HT1080 (cell line): ENCODE results near the gene N4BP2. TPM values are rescaled to one million over a fixed set of nuclear protein-coding genes. Genes with fewer than 3 reads are reported as not detected.
A peak's percentile ranks its signal among the peaks of the same experiment; 100 is the strongest.
"Not testable (repeated sequence)": the region's sequence is repeated elsewhere in the genome, so short reads cannot be mapped to it uniquely, and the experiment has no call there.

Experiments used
- DNase-seq: peaks from one replicate; pipeline ENCODE4 v3.0.0-alpha.2; 2015; ENCODE audit warnings: low read depth
- total RNA-seq: library from RNA; depleted of rRNA; stranded (reverse); fragments of >200 nt; shearing (Covaris generic); gene quantifications from 2 replicates; pipeline ENCODE4 v1.2.3, GENCODE V29; 2014

The N4BP2 gene
- total RNA-seq, 1 experiment from 2014 or later, result 4.5 TPM

- no peak for DNase-seq
Observed at GRCh38 chr4:40086421-40086820, 29.8 kb downstream of the N4BP2 start.

GRCh38 chr4:40087799-40088366 lies 31.2 kb downstream of the N4BP2 start:
- DNase-seq, result no peak

- not testable (repeated sequence) for DNase-seq
Observed at GRCh38 chr4:40093400-40093799, 36.8 kb downstream of the N4BP2 start.

GRCh38 chr4:40099010-40099409 lies 42.4 kb downstream of the N4BP2 start:
- no peak for DNase-seq

GRCh38 chr4:40107150-40107549 lies 50.5 kb downstream of the N4BP2 start:
- not testable (repeated sequence) for DNase-seq

GRCh38 chr4:40112027-40112792 lies 55.6 kb downstream of the N4BP2 start:
- no peak for DNase-seq

- no peak for DNase-seq
Observed at GRCh38 chr4:40114206-40114605, 57.6 kb downstream of the N4BP2 start.

- no peak for DNase-seq
Observed at GRCh38 chr4:40118861-40119260, 62.2 kb downstream of the N4BP2 start.

GRCh38 chr4:40119344-40119743 lies 62.7 kb downstream of the N4BP2 start:
- no peak for DNase-seq

- DNase-seq, result peak; percentile 94
Observed at GRCh38 chr4:40121515-40121914, 64.9 kb downstream of the N4BP2 start.

GRCh38 chr4:40122941-40123340 lies 66.3 kb downstream of the N4BP2 start:
- DNase-seq, result no peak

- DNase-seq, result no peak
Observed at GRCh38 chr4:40124690-40125089, 68.0 kb downstream of the N4BP2 start.

- no peak for DNase-seq
Observed at GRCh38 chr4:40130401-40131036, 73.9 kb downstream of the N4BP2 start.

- no peak for DNase-seq
Observed at GRCh38 chr4:40132816-40133215, 76.2 kb downstream of the N4BP2 start.

GRCh38 chr4:40134206-40134917 lies 77.7 kb downstream of the N4BP2 start:
- DNase-seq, result no peak

GRCh38 chr4:40136202-40136601 lies 79.6 kb downstream of the N4BP2 start:
- DNase-seq, result not testable (repeated sequence)

- no peak for DNase-seq
Observed at GRCh38 chr4:40140196-40140595, 83.5 kb downstream of the N4BP2 start.

GRCh38 chr4:40140597-40140996 lies 83.9 kb downstream of the N4BP2 start:
- DNase-seq, result not testable (repeated sequence)

- DNase-seq, result no peak
Observed at GRCh38 chr4:40143926-40144508, 87.4 kb downstream of the N4BP2 start.

GRCh38 chr4:40144716-40145115 lies 88.1 kb downstream of the N4BP2 start:
- DNase-seq, result no peak

GRCh38 chr4:40147490-40147889 lies 90.8 kb downstream of the N4BP2 start:
- not testable (repeated sequence) for DNase-seq
